SK-N-MC (cell line): ENCODE data around the gene CLEC10A.

Experiments
- EZH2 ChIP-seq: fragments of 200-600 bp; sonication (generic); IDR thresholded peaks from one replicate; pipeline ENCODE4 v1.6.1; 2017; ENCODE audit warnings: antibody characterized with exemption
- FOXP2 ChIP-seq: optimal IDR thresholded peaks from 2 replicates; pipeline ENCODE3; 2011; ENCODE audit warnings: mild to moderate bottlenecking, moderate library complexity; ENCODE audit not compliant: insufficient read depth; ENCODE audit errors: extremely low read length, control extremely low read depth
- POLR2AphosphoS5 ChIP-seq: IDR thresholded peaks from 2 replicates; pipeline ENCODE4 v1.6.1; 2012; ENCODE audit warnings: mild to moderate bottlenecking, low read depth, low read length, borderline replicate concordance

DNA sequence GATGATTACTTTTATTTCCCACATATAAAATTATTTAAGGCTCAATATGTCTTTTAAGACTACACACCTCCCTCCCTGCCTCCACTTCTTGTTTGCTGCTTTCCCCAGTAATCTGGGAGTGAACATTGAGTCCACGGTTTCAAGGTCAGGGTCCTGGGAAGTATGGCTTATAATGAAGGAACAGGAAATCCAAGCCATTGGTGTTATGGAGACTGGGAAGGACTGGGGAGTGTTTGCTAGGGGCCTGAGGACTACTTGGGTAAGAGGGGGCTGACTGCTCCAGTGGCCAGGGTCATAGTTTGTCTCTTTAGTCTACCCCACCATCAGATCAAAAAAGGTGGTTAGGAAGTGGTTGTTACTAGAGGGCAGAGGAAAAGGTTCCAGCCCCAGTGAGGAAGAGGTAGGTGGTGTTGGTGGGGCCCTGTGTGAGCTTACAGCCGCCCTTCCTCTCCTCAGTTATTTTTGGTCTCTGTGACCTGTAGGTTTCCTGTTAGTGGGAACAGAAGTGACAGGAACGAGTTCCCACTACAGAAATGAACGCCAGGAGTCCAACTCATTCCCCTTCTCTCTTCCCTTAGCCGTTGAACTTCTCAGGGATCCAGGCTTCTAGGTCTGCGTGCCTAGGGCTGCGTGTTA, 45.0 kb downstream of the CLEC10A start:
- TF ChIP-seq POLR2AphosphoS5 (no peak), EZH2 (no peak), FOXP2 (no peak)
